ENCODE data around the gene FBXL15. TPM values are rescaled to one million over a fixed set of nuclear protein-coding genes. Genes with fewer than 3 reads are reported as not detected.

Gene FBXL15
- total RNA-seq, 4 donors from 2014 or later: 13.4 to 34.0 (median 27.2) TPM

DNA sequence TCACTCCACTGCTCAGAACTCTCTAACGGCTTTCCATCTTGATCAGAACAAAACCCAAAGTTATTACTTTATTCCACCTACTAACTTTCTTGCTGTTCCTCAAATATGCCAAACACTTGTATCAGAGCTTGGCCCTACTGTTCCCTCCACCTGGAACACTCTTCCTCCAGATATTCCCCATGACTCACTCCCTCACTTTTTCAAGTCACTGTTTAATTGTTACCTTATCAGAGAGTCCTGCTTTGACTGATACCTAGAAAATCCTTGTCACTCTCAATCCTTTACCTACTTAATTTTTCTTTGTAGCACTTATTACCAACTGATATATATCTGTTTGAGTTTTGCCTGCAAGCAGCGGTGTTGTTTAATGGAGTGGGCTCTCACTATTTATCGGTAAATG is 30.7 kb upstream of the FBXL15 start:
- intact Hi-C loops (cut with DNase I): loop anchor here (5.0 kb wide), 1 partner anchor 192 kb away; no protein-coding TSS in a partner anchor
- no peak for TF ChIP-seq POLR2A (IDR thresholded peaks at IDR 0.05)
- TF ChIP-seq, protein P1, sequence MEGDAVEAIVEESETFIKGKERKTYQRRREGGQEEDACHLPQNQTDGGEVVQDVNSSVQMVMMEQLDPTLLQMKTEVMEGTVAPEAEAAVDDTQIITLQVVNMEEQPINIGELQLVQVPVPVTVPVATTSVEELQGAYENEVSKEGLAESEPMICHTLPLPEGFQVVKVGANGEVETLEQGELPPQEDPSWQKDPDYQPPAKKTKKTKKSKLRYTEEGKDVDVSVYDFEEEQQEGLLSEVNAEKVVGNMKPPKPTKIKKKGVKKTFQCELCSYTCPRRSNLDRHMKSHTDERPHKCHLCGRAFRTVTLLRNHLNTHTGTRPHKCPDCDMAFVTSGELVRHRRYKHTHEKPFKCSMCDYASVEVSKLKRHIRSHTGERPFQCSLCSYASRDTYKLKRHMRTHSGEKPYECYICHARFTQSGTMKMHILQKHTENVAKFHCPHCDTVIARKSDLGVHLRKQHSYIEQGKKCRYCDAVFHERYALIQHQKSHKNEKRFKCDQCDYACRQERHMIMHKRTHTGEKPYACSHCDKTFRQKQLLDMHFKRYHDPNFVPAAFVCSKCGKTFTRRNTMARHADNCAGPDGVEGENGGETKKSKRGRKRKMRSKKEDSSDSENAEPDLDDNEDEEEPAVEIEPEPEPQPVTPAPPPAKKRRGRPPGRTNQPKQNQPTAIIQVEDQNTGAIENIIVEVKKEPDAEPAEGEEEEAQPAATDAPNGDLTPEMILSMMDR (IDR thresholded peaks at IDR 0.05): no peak
- H3K4me3 ChIP-seq (replicated peaks in 1 of 3): no peak overlapping the region
- H3K27me3 ChIP-seq: no peaks in the 10 kb centered on the region
- no peaks in the 10 kb centered on the region for H3K9me3 ChIP-seq
- peaks cover 5 to 6% of the 10 kb centered on the region in 2 donors for H3K4me1 ChIP-seq
- H3K27ac ChIP-seq: no peak overlapping the region
- WGBS, 2 donors: 89 to 95% methylated on average over 3 of the region's 3 CpGs
- DNase-seq: no peak
- no peaks in the 10 kb centered on the region for H3K36me3 ChIP-seq

DNA sequence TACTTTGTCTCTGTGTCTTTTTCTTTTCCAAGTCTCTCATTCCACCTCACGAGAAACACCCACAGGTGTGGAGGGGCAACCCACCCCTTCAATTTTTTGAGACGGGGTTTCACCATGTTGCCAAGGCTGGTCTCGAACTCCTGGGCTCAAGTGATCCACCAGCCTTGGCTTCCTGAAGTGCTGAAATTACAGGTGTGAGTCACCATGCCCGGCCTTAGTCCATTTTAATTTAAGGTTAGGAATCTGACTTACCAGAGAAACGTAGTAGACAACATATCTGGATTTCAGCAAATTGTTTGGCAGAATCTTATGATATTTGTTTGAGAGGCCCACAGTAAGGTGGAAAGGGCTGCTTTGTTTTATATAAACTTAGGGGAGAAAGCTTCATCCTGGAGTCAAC is 28.3 kb upstream of the FBXL15 start:
- Histone ChIP-seq H3K36me3 (no peaks in the 10 kb centered on the region), H3K4me1 (peaks cover 12 to 17% of the 10 kb centered on the region in 2 donors), H3K27ac (no peak overlapping the region), H3K27me3 (no peaks in the 10 kb centered on the region), H3K9me3 (no peaks in the 10 kb centered on the region), H3K4me3 (replicated peaks in 1 of 3) (no peak overlapping the region)
- intact Hi-C loops (cut with DNase I): loop anchor here (5.0 kb wide), 1 partner anchor 190 kb away; no protein-coding TSS in a partner anchor
- DNase-seq: no peak
- TF ChIP-seq POLR2A (IDR thresholded peaks at IDR 0.05): no peak
- TF ChIP-seq, protein P1 (IDR thresholded peaks at IDR 0.05): no peak
- 91 to 92% methylated on average over 5 of the region's 5 CpGs for WGBS, 2 donors

DNA sequence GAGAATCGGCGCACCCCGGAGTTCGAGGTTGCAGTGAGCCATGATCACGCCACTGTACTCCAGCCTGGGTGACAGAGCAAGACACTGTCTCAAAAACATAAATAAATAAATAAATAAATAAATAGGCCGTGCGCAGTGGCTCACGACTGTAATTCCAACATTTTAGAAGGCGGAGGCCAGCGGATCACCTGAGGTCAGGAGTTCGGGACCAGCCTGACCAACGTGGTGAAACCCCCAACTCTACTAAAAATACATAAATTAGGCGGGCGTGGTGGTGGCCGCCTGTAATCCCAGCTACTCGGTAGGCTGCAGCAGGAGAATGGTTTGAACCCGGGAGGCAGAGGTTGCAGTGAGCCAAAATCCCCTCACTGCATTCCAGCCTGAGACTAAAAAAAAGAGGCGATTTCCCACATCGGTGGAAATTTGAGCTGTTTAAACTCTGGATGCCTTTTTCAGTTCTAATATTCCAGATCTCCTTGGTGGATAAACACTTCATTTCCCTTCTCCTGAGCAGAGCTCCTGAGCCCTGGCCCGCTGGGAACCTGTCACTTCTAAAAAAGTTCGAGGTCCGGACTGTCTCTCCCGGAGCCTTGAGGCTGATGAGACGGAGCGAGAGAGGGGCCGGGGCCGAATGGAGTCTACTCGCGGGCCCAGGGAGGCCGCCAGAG is 27.1 kb upstream of the FBXL15 start:
- Histone ChIP-seq H3K4me3 (replicated peaks in 1 of 3) (peak overlapping the region; percentile 7 to 92 (median 69)), H3K4me1 (peaks cover 12 to 17% of the 10 kb centered on the region in 2 donors), H3K36me3 (no peaks in the 10 kb centered on the region), H3K9me3 (no peaks in the 10 kb centered on the region), H3K27me3 (no peaks in the 10 kb centered on the region), H3K27ac (peak overlapping the region; percentile 78 to 95 (median 87))
- intact Hi-C loops (cut with DNase I): loop anchor here (5.0 kb wide), 1 partner anchor 189 kb away; no protein-coding TSS in a partner anchor
- 40% methylated on average over 27 to 29 of the region's 30 CpGs for WGBS, 2 donors
- TF ChIP-seq, protein P1 (IDR thresholded peaks at IDR 0.05): peak in 1 of 6 experiments; percentile 96
- TF ChIP-seq POLR2A (IDR thresholded peaks at IDR 0.05): no peak
- DNase-seq: no peak

DNA sequence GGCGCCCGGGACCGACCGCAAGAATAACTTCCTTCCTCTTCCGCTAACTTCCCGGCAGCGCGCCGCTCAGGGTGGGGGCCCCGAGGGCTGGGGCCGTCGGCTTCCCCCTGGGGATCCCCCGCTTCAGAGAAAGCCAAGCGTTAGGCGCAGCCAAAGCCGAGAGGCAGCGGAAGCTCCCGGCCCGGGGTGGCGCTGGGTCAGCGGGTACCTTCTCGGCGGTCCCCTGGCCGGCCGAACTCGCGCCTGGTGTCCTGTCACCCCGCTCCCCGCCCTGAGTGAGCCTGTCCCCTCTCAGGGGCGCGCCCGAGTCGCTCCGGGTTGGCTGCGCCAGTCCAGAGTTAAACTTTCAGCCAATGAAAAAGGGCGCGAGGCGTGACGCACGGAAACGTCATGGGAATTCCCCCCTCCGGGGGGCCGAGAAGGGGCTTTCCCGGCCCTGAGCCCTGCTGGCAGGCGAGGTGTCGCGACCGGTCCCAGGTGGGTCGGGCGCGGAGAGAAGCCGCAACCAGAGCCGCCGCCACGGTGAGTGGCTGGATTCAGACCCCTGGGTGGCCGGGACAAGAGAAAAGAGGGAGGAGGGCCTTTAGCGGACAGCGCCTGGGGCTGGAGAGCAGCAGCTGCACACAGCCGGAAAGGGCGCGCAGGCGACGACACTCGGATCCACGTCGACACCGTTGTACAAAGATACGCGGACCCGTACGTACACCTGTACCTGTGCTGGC is 26.4 kb upstream of the FBXL15 start:
- intact Hi-C loops (cut with DNase I): loop anchor here (5.0 kb wide), 1 partner anchor 188 kb away; no protein-coding TSS in a partner anchor
- no peaks in the 10 kb centered on the region for H3K36me3 ChIP-seq
- TF ChIP-seq, protein P1 (IDR thresholded peaks at IDR 0.05): peak in 5 of 6 experiments; percentile 76 to 96 (median 92)
- TF ChIP-seq POLR2A (IDR thresholded peaks at IDR 0.05): peak in 1 of 2 donors; percentile 68
- no peaks in the 10 kb centered on the region for H3K27me3 ChIP-seq
- H3K9me3 ChIP-seq: no peaks in the 10 kb centered on the region
- peaks cover 12 to 22% of the 10 kb centered on the region in 2 donors for H3K4me1 ChIP-seq
- H3K4me3 ChIP-seq (replicated peaks in 1 of 3): peak overlapping the region; percentile 7 to 92 (median 69)
- DNase-seq: peak; percentile 95 to 96
- 0% methylated on average over 6 to 15 of the region's 71 CpGs for WGBS, 2 donors
- peak overlapping the region; percentile 78 to 95 (median 87) for H3K27ac ChIP-seq

Data from thyroid gland (tissue), 4 donors.